AG20443 (cell line): Measurements from ENCODE around the gene ACTN2.

Experiments
- DNase-seq: peaks from one replicate; pipeline ENCODE4 v3.0.0; 2012; ENCODE audit warnings: low spot score, mixed read lengths

Gene ACTN2

DNA sequence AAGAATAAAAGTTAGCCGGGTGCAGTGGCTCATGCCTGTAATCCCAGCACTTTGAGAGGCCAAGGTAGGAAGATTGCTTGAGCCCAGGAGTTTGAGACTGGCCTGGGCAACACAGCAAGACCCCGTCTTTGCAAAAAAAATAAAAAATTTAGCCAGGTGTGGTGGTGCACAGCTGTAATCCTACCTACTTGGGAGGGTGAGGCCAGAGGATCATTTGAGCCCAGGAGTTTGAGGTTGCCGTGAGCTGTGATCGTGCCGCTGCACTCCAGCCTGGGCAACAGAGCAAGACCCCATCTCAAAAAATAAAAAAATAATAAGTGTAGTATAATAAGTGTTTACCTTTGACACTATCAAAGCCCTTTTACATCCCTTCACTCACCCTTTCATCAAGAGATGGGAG, 5.0 kb downstream of the ACTN2 start:
- no peak for DNase-seq

DNA sequence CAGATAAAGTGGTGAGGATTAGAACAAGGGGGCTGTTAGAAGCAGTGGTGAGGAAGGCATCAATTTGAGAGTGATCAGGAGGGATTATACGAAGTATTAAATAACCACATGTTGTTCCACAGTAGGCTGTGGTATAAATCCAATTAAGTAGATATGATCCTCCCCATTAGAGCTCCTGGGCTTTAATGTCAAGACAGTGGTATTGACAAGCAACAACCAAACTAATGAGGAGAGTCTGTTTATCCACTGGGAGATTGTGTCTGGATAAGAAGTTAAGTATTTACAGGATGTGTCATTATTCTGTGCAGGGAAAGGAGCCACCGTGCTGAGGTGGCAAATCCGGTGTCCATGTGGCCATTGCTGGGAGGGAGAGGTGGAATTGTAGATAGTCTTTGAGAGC, 5.8 kb downstream of the ACTN2 start:
- DNase-seq: no peak

DNA sequence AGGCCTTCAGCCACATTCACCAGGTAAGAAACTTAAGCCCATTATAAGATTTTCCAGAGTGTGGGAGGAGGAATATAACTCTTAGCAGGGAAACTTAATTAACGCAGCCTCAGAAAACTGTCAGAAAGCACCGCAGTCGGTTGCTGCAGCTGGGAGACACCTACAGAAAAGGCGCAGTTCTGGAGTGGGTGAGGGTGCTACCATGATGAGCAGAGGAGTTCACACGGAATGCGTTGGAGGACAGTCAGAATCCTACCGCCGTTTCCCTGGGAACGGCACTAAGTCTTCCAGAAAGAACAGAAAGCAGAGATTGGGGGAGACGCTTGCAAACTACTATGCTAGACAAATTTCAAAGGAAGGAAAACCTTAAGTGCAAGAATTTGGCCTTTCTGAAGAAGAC, 6.4 kb downstream of the ACTN2 start:
- DNase-seq: no peak

DNA sequence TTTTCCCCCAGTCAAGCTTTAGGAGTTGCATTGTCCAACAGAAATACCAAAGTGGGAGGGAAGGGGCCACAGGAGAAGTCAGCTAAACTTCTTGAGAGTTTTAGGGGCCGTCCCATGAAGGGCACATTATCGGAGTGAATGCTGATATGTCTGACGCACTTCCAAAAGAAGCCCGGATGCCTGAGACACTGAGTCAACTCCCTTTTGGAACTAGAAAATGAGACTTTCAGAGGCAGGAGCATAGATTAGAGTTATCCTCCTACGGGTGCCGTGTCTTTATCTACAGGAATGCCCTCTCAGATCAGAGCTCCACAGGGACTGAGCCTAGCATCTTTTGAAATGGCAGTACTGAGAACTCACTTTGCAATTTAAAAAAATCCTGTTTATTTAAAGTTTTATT, 13.1 kb downstream of the ACTN2 start:
- DNase-seq: no peak

DNA sequence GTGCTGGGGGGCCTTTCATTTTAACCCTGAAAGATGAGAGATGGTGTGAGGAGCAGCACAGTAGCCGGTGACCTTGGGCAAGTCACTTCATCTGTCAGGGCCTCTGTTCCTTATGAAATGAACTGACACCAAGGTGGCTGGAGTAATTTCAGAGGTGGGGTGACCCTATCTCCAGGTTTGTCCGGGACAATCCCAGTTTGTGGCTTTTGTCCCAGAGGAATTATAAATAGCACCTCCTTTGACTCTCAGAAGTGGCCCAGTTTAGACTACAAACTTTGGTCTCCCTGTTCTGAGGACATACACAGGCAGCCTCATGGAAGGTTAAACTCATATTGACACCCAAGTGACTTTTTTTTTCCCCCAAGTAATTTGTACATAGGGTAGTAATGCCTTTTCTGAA, 14.6 kb downstream of the ACTN2 start:
- no peak for DNase-seq

DNA sequence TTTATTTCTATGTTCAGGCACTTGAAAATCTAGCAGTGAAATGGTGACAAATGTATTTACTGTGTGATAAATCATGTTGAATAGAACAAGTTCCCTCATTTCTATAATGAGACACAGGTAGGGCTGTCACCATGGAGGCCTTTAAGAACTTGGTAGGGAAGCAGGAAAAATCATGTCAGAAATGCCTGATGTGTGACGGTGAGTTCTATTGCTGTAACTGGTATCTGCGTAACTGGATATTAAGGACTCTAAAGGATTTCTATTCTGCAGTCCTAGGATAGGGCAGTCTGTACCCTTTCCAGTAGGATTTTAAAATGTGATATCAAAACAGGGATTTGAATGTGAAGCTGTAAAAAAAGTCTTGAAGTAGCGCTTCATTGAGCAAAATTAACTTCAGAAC, 15.5 kb downstream of the ACTN2 start:
- DNase-seq: no peak

DNA sequence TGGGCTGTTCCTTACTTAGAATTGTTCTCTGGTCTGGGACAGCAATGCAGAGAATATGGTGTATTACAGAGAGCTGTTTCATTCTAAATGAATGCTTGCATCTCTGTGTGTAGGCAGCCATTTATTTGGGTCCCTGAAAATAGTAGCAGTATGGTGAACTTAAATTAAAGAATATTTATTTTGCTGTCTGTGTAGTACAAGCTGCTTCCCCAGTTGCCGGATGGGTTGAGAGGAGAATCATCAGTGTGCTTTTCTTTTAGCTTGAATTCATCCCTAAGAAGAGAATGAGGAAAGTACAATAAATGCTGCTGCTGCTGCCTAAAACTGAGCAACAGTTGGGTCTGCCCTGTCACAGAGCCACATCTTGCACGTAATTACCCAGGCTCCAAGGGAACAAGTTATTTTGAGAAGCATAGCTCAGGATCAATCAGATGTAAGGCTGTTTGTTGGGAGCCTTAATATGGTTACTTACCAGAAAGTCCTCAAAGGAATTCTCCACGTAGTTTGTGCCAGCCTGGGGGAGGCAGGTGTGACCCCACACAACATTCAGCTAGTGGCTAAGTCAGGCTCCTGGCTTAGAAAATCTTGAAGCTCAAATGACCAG, 16.6 kb downstream of the ACTN2 start:
- DNase-seq: no peak

DNA sequence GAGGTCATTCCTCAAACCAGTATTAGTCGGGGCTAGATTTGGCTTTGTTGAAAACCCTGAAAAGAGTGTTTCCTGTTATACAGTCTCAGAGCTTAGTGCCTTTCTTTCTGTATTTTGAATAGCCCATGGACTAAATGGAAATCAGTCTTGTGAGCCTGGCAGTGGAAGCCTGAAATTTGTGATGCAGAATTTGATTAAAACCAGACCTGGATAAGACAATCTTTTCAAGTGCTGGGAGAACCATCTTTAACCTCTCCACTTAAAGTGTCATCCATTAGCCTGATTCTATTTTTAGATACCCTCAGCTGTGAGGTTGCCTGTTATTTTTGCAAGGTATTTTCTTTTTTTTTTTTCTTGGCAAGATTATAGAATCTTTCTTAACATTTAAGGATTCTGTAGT, 19.5 kb downstream of the ACTN2 start:
- DNase-seq: no peak

DNA sequence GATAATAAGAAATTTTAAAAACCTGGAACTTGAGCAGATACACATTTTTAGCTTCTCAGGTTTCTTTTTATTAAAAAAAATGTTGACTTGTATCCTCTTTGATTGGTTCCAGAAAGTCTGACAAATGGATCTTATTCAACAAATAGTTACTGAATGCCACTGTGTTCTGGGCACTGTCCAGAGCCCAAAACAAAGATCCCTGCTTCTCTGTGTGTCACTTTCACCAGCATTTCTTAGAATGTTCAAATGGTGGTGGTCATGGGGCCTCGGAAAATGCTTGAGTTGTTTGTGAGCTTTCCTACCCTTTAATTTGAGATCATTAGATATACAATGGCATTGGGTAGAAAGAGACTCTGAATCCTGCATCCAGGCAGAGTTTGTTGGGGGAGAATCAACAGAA, 19.9 kb downstream of the ACTN2 start:
- no peak for DNase-seq

DNA sequence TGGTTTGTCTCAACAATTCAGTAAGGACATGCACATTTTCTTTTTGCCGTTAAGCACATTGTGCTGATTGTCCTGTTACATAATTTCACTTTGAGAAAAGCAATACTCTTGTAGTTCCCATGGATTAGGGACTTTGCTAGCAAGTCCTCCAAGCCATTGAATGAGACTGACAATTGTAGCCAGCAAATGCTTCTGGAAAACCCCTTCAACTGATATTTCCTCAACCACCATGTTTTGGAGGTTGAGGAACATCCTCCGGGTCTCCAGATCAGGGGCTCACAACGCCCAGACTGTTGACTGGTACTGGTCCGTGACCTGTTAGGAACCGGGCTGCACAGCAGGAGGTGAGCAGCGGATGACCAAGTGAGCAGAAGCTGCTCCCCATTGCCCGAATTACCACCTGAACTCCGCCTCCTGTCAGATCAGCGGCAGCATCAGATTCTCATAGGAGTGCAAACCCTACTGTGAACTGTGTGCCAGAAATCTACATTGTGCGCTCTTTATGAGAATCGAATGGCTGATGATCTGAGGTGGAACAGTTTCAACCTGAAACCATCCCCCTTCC, 24.1 kb downstream of the ACTN2 start:
- no peak for DNase-seq

DNA sequence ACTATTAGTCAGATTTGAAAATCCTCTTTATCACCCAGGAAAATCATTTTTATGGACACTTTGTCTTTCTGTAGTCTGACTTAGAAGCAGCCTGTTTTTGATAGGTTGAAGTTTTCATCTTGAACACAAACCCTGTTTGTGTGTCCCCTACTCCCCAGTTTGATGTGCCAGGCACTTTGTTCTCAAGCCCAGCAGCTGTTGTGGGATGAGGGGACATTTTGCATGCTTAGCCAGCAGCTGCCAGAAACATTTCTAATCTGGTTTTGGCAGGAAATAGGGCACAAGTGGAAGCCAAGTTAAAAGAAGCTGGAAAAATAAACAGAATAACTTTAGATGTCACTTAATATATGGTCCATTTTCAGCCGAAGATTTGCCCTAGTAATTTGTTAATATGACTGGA, 29.9 kb downstream of the ACTN2 start:
- no peak for DNase-seq

DNA sequence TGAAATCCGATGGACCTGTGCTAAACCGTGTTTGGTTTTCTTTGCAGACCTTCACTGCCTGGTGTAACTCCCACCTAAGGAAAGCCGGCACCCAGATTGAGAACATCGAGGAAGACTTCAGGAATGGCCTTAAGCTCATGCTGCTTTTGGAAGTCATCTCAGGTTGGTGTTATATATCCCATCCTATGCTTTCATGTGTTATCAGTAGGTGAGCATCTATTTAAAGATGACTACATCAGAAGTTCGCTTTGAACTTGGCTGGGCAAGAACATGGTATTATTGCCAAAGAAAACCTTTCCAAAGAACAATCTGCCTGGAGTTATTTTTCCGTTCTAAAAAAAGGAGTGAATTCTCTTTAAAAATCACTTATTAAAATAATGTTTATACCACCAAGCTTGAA, 31.5 kb downstream of the ACTN2 start:
- DNase-seq: no peak

DNA sequence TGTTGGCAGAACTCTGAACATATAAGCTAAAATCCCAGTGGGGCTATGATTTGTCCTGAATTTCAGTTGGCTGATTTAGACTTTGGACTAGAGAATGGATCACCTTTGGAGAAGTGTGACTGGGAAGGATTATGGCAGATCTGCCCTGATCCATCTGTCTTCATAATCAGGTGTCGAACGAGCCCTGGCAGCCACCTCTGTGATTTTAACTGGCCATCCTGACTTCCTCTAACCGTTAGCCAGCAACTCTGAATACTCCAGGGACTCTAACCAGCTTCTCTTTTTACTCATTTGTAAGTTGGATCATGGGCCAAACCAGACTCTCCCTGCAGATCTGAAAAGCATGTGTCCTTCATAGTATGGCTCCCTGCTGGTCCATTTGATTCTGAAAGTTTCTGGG, 32.0 kb downstream of the ACTN2 start:
- no peak for DNase-seq

DNA sequence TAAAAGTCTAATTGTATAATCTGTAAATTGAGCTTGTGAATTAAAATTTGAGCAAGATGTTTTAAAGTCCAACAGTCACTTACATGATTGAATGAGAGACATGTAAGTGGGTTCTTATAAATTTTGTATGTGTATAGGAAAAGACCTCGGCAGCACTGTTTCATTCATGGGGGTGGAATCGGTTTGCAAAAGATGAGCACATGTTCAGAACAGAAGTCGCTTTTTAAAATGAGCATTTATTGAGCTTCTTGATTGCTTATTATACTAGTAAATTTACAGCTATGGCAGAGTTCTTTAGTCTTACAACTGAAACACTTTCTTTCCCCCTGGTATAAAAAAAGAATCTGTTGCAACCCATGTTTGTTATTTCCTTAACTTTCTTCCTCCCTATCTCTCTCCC, 33.9 kb downstream of the ACTN2 start:
- DNase-seq: no peak

DNA sequence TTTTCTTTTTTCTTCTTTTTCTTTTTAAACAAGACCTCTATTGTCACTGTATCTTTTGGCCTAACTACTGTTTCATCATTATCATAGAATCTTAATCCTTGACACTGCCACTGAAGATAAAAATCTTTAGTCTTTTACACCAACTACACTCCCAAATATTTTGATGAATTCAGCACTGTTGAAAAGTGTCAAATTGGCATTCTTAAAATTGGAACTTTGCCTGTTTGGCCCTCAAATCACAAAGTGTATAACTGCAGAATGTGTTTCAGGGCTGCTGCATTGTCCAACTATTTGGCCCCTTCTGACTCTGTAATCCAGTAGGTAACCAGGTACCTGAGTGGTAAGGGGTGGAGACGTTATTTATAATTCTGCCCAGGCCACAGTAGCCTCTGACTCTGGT, 34.3 kb downstream of the ACTN2 start:
- no peak for DNase-seq

DNA sequence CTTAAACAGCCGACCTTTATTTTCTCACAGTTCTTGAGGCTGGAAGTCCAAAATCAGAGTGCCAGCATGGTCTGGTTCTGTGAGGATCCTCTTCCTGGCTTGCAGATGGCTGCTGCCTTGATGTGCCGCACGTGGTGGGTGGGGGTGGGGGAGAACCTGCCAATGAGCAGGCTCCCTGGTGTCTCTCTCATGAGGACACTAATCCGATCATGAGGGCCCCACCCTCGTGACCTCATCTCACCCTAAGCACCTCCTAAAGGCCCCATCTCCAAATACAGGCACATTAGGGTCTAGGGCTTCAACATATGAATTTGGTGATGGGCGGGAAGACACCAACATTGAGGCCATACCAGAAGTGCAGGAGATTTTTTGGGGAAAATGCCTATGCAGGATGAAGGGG, 37.8 kb downstream of the ACTN2 start:
- no peak for DNase-seq

DNA sequence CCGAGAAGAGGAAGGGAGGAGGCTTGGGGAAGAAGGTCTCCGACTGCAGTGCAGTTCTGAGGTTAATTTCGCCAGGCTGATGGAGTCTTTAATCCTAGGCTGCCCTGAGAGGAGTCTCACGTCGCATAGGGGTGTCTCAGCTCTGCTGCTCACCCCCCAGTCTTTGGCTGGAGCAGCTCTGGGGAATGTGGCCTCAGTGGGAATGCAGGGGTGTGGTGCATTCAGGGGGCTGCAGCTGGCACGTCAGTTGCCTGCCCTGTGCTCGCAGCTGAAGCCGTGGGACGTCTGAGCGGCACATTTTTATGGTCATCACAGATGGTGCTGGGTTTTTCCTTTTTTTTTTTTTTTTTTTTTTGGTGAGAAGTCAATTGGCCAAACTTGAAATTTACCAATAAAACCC, 38.2 kb downstream of the ACTN2 start:
- DNase-seq: no peak

DNA sequence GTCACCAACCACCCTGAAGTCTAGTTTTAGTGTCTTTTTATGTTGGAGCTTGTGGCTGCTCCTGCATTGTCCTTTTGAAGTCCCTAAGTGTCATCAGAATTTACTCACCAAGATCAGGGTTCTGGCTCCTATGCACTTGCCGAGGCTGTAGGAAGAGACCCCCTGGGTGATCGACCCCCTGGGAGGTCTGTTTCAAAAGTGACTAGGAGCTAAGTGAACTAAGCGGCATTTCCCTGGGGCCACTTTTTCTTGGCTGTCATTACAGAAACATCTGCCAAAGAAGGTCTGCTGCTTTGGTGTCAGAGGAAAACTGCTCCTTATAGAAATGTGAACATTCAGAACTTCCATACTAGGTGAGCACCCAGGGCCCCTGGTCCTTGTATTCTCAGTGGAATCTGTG, 39.4 kb downstream of the ACTN2 start:
- no peak for DNase-seq

DNA sequence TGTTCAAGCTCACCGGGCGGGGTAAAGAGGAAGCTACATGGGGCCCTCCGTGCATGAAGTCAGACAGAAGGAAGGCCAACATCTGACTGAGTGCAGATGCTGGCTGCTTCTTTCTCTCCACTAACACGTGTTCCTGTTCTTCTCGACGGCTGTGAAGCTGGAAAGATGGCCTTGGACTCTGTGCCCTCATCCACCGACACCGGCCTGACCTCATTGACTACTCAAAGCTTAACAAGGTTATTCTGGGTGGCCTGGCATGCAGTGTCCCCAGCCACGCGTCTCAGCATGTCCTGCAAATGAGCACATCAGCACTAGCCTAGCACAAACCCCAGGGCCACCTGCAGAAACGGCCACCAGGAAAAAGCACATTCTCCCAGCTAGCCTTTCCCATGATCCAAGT, 41.2 kb downstream of the ACTN2 start:
- DNase-seq: no peak

DNA sequence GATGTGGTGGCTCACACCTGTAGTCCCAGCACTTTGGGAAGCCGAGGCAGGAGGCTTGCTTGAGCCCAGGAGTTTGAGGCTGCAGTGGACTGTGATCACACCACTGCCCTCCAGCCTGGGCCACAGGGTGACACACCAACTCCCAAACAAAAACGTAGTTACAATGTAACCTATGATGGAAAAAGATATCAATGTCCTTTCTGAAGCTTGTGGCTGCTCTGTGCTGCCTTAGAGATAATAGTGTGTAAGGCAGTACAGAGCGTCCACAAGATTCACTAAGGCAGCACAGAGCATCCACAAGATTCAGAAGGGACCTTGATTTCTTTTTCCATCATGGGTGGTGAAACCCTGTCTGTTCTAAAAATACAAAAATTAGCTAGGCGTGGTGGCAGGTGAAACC, 42.5 kb downstream of the ACTN2 start:
- no peak for DNase-seq

DNA sequence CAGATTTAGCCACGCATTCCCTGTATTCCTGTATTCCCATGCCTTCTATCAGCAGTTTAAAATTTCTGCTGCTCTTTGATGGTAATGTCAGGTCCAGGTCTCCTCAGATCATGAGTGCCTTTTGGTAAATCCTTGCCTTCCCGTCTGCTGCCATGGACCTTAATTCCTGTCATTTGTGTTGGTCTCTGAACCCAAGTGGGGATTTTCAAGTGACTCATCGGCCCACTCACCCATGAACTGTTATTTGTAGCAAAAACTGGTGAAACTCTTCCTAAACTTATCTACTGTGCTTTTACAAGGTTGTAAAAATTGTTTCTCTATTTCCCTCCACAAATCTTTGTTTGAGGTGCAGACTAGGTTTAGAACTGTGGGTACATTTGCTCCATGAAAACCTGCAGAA, 47.4 kb downstream of the ACTN2 start:
- no peak for DNase-seq

DNA sequence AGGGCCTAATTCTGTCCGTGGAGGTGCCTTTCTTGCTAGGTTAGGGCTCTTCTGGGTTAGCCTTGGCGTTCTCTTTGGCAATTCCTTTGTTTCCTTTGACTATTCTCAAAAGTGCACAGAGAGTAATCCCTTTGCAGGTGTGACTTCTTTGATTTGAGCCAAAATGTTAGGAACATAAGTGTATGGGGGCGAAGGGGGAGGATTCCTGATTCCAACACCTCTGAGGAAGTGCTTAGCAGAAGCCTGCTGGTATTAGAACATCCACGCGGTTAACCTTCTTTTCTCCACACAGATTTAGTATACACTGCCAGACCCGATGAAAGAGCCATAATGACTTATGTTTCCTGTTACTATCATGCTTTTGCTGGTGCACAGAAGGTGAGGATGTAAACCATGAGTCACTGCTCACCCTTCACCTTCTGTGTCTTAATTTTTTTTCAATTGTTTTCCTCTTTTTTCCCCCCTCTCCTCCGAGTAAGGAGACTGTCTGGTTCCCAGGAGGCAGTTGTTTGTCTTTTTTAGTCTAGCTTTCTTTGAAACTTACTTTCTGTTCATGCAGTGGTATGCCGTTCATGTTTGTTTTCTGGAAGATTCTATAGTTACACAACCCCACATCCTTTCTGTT, 48.0 kb downstream of the ACTN2 start:
- no peak for DNase-seq

DNA sequence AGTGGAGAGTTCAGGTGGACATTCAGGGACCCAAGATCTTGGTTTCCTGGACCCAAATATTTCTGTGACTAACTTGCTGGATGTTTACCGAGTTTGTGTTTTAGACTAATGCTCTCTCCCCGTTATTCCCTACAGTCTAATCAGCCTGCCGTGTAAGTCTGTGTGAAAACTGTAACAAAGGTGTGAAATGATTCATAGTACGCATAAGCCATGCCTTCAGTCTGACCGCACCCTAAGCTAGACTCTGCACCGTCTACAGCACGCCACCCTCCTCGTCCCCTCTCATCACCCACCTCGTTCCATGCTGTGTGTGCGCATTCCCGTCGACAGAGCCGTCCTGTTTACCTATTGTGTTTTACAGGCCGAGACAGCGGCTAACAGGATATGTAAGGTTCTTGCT, 50.5 kb downstream of the ACTN2 start:
- no peak for DNase-seq

DNA sequence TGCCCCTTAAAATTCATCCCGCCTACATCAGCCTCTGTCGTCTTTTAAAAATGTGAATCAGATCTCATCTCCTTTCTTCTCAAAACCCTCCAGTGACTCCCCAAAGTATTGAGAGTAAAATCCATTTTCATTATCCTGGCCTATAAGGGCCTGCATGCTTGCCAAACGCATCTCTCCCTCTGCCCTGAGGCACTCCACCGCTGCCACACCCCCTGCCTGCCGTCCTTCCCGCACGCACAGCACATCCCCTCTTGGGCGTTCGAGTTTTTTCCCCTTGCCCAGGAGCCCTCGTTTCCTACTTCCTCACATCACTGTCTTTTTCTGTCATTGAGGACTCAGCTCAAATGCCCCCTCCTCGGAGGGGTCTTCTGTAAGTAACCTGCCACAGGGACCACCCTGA, 55.5 kb downstream of the ACTN2 start:
- no peak for DNase-seq
